Amniotic epithelial cell (primary cell): ENCODE measurements around the gene GALNTL6.
"Not testable (repeated sequence)": the region's sequence is repeated elsewhere in the genome, so short reads cannot be mapped to it uniquely, and the experiment has no call there.

Experiments used
- DNase-seq: peaks from one replicate; pipeline ENCODE4 v3.0.0-alpha.2; 2010; ENCODE audit warnings: low read depth

Gene GALNTL6

DNA sequence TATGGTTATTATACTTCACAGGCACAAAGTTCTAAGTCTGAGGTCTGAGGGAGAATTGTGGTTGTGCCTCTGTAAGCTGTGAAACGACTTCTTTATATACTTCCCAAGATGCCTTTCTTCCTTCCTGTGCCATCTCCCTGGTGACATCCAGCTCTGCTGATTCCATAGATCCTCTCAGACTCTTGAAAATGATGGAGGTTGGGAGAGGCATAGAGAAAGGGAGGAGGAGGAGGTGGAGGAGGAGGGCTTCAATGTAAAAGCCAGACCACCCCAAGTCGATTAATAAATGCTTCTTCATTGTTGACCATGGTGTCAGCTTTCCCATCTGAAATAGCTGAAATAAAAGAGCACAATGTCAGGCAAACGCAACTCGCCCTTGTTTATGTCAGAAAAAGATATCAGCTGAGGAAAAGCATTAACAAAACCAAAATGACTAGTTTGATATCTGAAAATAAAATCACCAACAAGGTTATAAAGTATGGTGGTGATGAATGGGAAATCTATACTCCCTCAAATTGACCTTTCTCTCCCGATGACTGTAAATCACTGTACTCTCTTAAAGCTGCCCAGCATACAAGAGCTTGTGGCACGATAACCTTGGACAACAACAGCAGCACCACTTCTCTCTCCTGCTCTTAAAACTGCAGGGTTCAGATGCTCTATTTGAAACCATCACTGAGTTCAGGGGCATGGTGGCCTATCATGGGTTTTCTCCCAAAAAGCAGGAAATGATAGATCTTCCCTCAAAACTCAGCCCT lies 1125.0 kb downstream of the GALNTL6 start:
- DNase-seq: no peak

DNA sequence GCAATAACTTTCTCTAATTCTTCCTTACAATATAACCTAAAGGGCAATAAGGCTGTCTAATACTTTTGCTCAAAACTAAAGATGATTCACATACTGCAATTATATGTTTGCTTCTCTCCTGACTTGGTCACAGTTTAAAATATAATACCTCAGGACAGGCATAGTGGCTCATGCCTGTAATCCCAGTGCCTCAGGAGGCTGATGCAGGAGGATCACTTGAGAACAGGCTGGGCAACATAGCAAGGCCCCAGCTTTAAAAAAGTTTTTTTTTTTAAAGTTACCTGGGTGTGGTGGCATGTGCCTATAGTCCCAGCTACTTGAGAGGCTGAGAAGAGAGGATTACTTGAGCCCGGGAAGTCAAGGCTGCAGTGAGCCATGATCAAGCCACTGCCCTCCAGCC lies 1125.7 kb downstream of the GALNTL6 start:
- no peak for DNase-seq

DNA sequence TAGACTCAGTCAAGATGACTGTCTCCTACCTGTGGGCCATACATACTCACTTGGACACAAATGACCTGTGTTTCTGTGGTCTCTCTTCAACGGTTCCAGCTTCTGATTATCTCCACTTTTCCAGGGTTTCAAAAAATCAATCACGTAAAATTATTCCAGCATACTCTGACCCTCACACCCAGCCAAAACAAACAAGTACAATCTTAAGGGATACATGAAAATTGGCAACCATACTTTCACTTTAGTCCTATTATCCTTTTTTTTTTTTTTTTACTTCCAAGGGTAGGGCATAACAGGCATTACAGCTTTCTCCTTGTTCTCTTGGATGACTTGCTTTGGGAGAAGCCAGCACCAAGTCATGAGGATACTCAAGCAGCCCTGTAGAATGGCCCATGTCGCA lies 1129.6 kb downstream of the GALNTL6 start:
- no peak for DNase-seq

DNA sequence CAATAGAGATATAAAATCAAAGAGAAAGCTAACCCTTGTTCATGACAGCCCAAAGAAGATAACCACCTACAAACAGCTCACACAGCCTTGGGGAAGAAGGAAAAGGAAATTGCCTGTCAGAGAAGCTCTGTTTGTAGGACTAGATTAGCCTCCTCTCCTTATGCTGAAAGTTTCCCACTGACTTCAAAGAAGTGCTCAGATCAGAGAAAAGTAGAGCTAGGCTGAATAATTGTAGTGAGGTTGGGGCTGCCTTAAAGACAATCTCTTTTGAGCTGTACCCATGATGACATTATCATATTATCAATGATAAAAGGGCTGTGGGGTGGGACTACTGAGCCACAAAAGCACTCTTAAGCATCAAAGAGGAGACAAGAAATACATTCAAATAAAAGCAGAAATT lies 1132.4 kb downstream of the GALNTL6 start:
- DNase-seq: no peak

DNA sequence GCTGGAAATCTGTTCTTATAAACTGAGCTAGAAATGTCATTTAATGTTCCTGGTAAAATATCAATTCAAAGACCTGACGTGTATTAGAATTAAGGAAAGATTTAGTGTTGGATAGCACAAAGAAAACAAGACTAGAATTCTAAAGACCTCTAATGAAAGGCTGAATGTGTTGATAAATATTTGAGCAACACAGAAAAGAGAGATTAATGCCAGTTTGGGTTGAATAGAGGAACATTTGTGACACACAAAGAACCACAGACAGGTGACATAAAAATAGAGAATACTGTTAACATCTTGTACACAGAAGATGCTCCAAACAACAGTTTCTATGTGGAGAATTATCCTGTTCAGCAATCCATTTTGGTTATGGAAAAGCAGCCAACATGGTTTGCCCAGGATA lies 1133.3 kb downstream of the GALNTL6 start:
- DNase-seq: no peak

DNA sequence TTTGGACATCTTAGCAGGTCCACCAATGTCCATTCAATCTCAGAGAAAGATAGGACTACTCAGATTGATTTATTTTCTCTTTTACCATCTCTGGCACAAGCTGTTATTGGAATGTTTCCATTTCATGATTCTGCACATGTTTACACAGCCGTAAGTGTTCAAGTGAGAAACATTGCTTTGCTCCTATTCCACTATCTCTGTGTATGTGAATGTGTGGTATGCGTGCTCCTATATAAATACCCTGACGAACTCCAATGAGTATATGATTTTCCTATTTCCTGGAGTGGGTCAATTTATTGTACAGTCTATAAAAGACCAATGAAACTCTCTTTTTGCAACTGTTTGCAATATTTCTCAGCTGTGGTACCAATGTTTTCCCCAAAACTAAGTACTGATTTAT lies 1134.4 kb downstream of the GALNTL6 start:
- no peak for DNase-seq

DNA sequence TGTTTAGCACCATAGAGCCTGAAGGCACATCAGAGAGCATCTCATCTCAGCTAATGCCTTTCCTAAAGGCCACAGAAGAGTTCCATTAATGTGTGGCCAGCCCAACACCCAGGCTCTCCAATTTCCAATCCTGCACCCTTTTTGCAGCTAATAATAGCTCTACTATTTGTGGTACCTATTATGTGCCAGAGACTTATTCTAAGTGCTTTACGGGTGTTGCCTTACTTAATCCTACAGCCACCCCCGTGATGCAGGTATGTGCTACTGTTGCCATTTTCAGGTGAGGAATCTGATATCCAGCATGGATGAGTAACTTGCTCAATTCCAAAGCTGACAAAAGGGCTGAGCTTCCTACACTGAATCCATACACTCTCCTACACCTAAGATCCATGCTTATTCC lies 1137.8 kb downstream of the GALNTL6 start:
- no peak for DNase-seq

DNA sequence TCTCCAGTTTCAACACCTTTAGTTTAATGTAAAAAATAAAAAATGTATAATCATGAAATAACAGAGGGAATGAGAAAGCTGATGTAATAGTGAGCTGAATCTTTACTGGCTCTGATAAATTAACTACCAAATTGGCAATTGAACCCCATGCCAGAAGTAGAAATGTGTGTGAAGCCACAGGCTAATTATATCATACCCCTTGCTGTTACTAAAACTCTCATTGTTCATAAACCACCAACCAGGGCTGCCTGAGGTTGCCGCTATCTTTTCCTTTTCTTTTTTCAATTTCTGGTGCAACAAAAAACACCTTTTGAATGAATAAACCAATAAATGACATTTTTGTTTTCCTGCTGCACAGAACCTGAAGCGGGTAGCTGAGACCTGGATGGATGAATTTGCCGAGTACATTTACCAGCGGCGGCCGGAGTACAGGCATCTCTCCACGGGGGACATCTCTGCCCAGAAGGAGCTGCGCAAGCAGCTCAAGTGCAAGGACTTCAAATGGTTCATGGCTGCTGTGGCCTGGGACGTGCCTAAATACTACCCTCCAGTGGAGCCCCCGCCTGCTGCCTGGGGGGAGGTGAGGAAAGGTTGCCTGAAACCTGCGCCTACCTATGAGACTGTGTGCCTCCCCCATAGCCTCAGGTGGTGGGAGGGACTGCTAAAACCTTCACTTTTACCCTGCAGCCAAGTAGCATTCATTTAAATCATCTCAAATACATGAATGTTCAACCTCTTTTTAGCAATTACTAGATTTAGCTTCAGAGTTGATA lies 1138.7 kb downstream of the GALNTL6 start:
- DNase-seq: no peak

DNA sequence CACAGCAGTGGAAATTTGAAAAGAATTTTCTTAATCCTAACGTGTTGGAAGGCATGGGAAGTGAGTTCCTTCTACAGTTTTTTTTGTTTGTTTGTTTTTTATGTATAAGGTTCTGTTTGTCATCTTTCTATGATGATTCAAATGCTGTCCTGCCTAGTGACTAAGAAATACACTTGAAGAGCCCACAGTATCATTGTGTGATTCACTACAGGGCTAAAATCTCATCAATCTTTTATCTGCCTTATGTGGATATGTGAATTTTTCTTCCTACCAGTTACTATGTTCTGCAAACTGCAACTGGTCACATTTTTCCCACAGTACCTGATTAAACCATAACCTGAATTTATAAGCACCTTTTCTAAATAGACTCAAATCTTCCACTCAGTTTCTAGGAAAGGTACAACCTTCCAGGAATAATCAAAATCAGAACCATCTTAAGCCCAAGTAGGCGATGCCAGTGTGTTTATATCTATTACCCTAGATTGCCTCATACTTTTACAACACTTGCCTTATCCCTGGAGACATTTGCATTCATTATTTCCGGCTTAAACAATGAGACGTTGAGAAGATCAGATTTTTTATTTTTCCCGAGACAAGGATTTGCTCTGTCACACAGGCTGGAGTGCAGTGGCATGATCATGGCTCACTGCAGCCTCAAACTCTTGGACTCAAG lies 1140.8 kb downstream of the GALNTL6 start:
- DNase-seq: peak; percentile 12

DNA sequence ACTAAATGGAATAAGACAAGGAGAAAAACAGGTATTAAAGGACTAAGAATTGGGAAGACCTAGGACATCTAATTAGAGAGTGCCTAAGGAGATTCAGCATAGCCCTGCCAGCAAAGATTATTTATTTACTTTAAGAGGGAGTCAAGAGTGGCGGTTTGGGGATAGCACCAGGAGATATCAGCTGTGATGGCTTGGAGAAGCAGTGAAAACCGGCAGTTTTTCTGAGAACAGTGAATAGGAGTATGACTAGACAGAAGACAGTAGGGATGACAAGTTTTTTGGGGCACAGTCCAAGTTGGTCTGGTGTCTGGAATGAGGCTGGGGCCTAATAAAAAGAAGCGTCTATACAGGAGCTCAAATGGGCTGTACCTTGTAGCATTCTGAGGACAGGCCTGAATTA lies 1143.1 kb downstream of the GALNTL6 start:
- DNase-seq: not testable (repeated sequence)

DNA sequence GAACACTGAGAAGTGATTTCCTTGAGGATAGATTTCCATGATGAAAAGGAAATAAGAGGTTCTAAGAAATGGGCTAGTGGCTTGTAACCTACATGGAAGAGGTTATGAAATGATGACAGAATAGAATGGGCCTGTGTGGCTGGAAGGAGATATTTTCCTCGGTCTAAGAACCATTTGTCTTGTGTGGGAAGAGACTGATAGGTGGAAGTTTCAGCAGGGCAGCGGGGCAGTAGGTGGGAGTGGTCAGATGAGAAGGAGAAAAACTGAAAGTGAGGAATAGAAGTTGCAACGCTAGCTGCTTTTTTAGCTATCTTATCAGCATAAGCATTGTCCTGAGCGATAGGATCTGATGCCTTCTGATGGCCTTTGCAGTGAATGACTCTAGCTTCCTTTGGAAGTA lies 1144.0 kb downstream of the GALNTL6 start:
- DNase-seq: no peak

DNA sequence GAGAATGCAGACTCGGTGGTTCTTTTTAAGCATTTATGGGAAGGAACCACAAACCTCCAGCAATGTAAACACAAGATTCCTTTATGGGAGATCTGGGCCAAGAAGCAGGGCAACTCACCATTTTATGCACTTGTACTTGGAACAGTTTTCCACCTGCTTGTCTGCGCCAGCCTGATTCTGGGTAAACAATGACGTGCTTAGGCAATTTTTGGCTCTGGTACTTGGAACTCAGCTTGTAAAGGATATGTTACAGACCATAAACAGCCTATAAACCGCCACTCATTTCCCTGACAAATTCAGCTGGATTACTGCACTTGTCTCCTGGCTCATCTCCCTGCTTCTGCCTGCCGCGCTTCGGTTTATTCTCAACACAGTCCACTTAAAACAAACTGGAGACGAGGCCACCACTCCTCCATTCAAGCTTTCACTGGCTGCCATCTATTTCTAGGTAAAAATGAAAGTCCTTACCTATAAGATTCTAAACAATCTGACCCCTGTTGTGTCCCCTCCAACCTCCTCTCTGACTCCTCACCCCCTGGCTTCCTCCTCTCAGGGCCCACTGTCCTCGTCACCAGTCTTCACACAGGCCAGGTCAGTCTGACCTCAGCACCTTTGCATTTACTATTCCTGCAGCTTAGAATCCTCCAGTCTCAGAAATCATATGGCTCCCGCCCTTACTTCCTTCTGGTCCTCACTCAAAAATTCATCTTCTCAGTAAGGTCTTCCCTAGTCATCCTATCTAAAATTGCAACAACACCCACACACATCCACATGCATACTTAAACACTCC lies 1149.6 kb downstream of the GALNTL6 start:
- DNase-seq: peak; percentile 57

DNA sequence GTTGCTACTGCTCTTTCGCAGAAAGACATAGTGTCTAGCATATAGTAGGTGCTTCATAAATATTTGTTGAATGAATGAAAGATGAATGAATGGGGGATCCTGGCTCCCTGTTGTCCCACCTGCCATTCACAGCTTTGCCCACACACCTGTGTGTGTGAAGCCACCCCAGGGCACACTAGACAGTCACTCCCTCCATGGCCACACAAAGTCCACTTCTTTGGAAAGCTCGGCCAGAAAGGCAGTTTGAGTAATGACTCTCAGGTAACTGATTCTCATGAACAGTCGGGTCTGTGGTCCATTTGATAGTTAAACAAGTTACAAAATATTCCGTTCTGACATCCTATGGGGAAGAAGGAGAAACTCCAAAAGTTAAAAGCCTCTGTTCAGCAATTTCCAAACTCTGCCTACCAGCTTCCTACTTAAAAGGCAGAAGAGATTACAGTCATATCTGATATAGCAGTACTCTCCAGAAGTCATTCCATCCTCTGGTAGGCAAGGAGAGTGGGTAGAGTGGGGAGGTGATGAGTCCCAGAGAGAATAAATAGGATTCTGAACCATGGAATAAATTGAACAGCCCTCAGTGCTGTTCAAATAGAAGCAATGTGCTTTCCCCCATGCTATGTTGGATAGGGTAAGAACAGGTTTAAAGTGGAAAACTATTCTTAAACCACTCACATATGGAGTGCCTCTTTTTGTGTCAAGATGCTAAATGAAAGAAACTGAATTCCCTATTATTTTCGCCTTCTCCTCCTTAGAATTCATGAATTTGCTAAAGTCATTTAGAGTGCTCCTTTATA lies 1150.5 kb downstream of the GALNTL6 start:
- DNase-seq: no peak

DNA sequence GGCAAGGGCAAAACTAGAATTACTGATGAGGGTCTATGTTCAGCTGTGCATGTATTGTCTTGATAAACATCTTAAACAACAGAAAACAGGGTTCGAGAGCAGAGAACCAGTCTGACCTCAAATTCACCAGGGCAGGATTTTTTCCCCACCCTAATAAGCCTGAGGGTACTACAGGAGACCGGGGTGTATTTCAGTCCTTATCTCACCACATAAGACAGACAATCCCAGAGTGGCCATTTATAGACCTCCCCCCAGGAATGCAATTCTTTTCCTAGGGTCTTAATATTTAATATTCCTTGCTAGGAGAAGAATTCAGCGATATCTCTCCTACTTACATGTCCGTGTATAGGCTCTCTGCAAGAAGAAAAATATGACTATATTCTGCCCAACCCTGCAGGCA lies 1157.0 kb downstream of the GALNTL6 start:
- not testable (repeated sequence) for DNase-seq

DNA sequence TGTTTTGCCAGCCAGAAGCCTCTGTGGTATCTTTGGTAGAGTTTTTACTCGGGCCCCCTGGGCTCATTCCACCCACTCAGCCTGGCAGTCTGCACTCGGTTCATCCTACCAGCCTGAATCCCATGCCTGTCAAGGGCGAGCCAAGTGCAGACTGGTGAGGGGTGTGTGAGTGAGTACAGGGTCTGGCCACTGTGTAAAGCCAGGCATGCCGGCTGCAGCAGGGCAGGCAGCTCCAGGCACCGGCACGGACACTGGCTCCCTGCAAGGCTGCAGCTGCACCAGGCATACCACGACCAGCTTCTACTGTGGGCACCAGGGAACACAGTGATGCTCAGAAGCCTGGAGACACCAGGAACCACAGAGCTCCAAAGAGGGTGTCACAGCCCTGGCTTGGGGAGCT lies 1161.4 kb downstream of the GALNTL6 start:
- no peak for DNase-seq

DNA sequence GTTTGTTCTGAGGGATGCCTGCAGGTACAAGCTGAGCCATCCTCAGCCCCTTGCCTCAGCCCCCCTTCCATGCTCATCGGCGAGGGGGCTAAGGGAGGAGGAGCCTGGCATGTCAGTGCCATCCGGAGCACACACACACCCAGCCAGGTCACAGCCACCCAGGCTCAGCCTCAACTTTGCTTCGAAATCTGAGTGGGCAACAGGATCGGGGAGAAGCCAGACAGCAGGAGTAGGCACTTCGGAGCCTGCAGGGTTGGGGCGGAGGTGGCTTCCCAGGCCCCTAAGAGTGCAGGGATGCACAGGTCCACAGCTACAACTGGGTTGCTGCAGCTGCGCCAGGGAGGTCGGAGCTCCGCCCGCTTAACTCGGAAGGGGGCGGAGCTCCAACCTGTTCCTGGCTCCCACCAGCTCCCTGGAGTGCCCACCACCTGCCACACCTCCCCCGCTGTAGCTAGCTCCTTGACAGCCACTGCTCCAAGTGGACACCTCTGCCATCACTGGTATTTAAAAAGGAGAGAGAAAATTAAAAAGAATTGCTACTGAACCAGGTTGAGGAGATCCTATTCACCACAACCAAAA lies 1162.5 kb downstream of the GALNTL6 start:
- no peak for DNase-seq

DNA sequence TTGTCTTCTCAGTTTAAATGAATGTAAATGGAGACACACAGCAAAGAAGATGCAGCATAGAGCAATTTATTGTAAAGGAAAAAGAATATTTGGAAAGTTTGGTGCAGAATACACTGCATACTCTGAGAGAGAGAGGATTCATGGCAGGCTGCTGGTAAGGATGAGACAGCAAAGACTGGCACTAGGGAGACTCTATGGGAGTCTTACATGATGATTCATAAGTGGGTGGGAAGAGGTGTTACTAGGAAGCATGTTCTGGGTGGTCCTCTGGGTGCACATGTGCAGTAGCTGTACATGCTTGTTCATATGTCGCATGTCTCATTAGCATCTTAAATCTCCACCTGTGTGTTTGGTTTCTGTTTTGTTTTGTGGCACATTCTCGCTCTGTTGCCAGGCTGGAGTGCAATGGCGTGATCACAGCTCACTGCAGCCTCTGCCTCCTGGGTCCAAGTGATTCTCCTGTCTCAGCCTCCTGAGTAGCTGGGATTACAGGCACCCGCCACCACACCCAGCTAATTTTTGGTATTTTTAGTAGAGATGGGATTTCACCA lies 1164.4 kb downstream of the GALNTL6 start:
- DNase-seq: not testable (repeated sequence)

DNA sequence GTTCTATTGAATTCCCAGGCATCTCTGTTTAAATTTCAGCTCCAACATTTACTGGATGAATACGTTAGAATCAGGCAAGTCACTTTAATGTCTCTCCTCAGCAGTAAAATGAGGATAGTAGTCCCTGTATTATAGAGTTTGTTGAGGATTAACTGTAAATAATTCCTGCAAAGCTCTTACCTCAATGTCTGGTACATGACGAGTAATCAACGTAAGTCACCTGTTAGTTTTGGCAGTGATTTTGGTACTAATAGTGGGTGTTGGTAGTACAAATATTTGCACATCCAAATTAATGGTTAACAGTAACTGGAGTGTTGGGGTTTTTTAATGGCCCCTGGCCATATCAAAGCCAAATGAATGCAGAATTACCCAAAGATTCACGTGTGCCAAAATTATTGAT lies 1165.6 kb downstream of the GALNTL6 start:
- DNase-seq: no peak

DNA sequence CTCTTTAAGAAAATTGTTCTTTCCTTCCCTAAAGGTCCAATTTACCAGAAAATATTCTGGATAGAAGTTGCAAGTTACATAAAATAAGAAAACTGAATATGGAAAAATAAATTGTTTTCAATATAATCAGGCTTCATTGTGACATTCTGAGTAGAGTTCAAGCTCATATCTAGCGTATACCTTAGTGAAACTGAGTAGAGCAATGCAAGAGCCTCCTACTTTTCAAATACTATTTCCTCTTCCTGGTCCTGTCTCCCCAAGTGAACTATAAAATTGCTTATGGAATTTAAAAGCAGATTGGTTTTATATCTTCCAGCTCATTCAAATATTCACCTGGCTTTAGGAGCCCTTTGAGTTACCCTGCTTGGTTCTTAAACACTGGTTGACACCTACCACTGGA lies 1166.1 kb downstream of the GALNTL6 start:
- DNase-seq: no peak

DNA sequence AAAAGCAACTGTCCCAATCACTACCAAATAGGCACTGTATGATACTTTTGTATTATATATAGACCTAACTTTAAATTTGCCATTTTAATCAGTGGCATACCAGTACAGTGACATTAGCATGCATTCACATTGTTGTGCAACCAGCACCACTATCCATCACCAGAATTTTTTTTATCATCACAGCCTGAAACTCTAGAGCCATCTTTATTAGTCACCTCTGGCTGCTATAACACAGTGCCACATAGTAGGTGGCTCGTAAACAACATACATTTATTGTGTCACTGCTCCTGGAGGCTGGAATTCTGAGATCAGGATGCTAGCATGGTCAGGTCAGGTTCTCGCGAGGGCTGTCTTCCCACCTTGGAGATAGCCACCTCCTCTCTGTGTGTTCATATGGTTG lies 1167.0 kb downstream of the GALNTL6 start:
- no peak for DNase-seq

DNA sequence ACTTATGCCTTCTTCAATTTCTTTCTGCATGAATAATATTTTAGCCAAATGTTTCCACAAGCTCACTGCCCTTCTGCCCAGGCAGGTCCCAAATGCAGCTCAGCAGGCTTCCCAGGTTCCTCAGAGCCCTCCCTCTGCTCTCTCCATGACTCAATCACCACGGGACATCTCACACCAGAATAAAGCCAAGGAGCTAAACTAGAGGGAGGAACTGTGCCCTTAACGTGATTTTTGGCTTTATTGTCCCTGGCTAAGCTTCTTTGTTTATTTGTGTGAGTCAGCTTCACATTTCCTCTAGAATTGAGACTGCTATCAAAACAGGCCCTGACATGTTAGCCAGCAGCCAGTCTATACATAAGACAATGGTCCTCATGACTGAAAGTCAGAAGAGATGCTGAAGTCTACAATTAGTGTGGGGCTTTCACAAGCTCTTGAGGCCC lies 1169.0 kb downstream of the GALNTL6 start:
- DNase-seq: no peak
